Activated naive CD8-positive, alpha-beta T cell treated with anti-CD3 and anti-CD28 coated beads, Interleukin-2, amount 10 ng/mL, durations not matched to agents 7 days and 5 days (primary cell): ENCODE results near the gene FNDC3B. TPM values are rescaled to one million over a fixed set of nuclear protein-coding genes. Genes with fewer than 3 reads are reported as not detected.

Experiments used
- ATAC-seq: fragments of 150-1000 bp; cut with Tn5 transposase; one replicate; pipeline ENCODE4 v1.10.0; 2021; ENCODE audit warnings: low read depth, moderate library complexity
- POLR2A ChIA-PET: fragments of 350-600 bp; sonication (Branson Sonifier 250); formaldehyde crosslinking; loops from one replicate; lab custom pipeline; 2021; ENCODE audit warnings: antibody characterized with exemption; lab: Charles Lee
- DNase-seq: peaks from one replicate; pipeline ENCODE4 v3.0.0; 2021
- H3K27ac Mint-ChIP-seq: one replicate; pipeline ENCODE4 v1.8.0; 2022; ENCODE audit warnings: mild to moderate bottlenecking, mixed read lengths
- H3K27me3 Mint-ChIP-seq: one replicate; pipeline ENCODE4 v1.8.0; 2022; ENCODE audit warnings: mild to moderate bottlenecking, moderate library complexity, mixed read lengths
- H3K36me3 Mint-ChIP-seq: one replicate; pipeline ENCODE4 v1.8.0; 2021; ENCODE audit warnings: mild to moderate bottlenecking, mixed read lengths
- H3K4me1 Mint-ChIP-seq: one replicate; pipeline ENCODE4 v1.8.0; 2021; ENCODE audit warnings: mixed read lengths
- H3K4me3 Mint-ChIP-seq: one replicate; pipeline ENCODE4 v1.8.0; 2022; ENCODE audit warnings: mild to moderate bottlenecking, moderate library complexity, mixed read lengths
- H3K9me3 Mint-ChIP-seq: one replicate; pipeline ENCODE4 v1.8.0; 2021; ENCODE audit warnings: mixed read lengths
- total RNA-seq, 2 experiments: library from RNA; stranded (reverse); gene quantifications; one replicate each; pipeline ENCODE4 v1.2.3, GENCODE V29; 2021

The FNDC3B gene
- total RNA-seq, 2 experiments from 2014 or later = 15.8 to 16.3 TPM

DNA sequence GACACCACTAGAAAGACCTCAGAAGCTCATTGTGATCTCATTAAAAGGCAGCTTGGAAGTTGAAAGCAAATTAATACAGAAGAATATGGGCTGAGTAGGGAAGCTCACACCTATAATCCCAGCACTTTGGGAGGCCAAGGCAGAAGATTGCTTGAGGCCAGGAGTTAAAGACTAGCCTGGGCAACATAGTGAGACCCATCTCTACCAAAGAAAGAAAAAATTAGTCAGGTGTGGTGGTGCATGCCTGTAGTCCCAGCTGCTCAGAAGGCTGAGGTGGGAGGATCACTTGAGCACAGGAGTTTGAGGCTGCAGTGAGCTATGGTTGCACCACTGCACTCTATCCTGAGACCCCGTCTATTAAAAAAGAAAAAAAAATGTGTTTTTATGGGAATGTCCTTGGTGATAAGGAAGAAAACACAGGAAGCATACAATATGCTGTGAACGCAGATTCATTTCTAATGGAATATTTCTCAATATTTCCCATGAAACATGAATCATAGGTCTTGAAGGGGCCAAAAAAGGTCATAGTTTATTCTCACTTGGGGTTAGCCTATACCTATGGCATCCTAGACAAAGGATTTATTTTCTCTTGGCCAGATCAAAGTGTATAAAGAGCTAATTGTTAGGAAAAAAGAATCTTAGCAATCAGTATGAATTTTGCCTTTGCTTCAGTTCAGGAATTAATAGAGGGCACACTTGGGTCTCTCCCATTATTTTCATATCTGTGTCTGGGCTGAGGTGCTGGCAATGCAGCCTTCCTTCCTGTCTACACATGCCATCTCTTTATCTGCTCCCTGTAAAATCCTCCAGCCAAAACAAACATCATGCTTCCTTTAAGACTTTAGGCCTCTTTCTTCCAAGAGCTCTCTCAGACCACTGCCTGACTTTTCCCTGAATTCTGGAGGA, 98.2 kb downstream of the FNDC3B start:
- DNase-seq (no peak), ATAC-seq (peak; percentile 14)
- Mint-ChIP-seq H3K4me1 (peaks cover 42% of the 10 kb centered on the region), H3K4me3 (no peak overlapping the region), H3K27me3 (no peaks in the 10 kb centered on the region), H3K36me3 (peaks cover 13% of the 10 kb centered on the region), H3K27ac (no peak overlapping the region), H3K9me3 (peaks cover 1% of the 10 kb centered on the region)
- POLR2A ChIA-PET = interaction anchor here (0.6 kb wide), 1 partner anchor 26 kb away, joined by 4 read pairs; no protein-coding TSS in a partner anchor

DNA sequence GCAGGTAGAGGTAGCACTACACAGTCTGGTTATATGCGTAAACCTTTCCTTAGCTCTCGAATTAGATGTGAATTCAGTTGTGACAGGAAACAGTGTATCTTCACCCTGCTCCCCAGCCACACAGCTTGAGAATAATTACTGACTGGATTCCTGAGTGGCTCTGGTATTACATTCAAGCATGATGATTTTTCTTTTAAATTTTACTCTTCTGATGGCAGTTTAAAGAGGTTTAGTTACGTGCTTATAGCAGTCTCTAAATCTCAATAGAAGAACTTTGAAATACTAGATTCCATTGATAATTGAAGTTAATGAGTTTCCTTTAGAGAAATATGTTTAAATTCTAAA, 98.8 kb downstream of the FNDC3B start:
- Mint-ChIP-seq H3K4me1 (peaks cover 39% of the 10 kb centered on the region), H3K27ac (no peak overlapping the region), H3K36me3 (peaks cover 12% of the 10 kb centered on the region), H3K9me3 (peaks cover 1% of the 10 kb centered on the region), H3K4me3 (no peak overlapping the region), H3K27me3 (no peaks in the 10 kb centered on the region)
- ATAC-seq = peak; percentile 44
- POLR2A ChIA-PET = no interaction called here
- no peak for DNase-seq

DNA sequence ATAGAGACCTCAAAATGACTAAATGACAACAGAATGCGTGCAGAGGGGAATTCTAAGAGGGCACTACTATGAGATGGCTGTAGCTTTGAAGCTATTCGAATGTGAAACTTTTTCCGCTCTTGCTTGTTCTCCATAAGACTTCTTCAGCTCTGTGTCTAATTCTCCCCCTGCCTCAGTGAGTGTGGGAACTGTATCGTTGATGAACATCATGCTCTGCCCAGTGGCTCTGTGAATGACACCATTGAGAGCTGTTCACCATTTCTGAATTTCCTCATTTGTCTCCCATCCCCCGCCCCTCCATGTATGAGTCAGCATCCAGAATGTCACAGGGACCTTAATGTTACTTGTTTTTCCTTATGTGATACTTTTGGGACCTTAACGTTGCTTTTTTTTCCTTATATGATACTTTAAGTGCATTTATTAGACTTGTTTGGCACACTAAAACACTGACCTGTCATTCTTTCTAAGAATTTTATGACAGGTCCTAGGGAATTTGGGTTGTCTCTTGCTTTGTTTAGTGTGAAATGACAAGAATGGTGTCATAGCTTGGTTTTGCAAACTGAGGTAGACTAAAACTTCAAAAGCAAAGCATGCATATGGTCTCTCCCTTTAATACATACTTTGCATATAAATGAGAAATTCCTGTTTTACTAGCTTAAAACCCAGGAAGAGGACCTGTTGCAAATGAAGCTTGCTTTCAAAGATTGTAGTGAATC, 99.6 kb downstream of the FNDC3B start:
- Mint-ChIP-seq H3K27ac (no peak overlapping the region), H3K4me1 (peaks cover 32% of the 10 kb centered on the region), H3K9me3 (no peaks in the 10 kb centered on the region), H3K36me3 (peaks cover 10% of the 10 kb centered on the region), H3K4me3 (peak overlapping the region; percentile 43), H3K27me3 (no peaks in the 10 kb centered on the region)
- POLR2A ChIA-PET = no interaction called here
- no peak for ATAC-seq
- DNase-seq = no peak

- H3K27ac Mint-ChIP-seq = no peak overlapping the region
- POLR2A ChIA-PET = no interaction called here
Measured at GRCh38 chr3:172139528-172140276, 100.3 kb downstream of the FNDC3B start.

DNA sequence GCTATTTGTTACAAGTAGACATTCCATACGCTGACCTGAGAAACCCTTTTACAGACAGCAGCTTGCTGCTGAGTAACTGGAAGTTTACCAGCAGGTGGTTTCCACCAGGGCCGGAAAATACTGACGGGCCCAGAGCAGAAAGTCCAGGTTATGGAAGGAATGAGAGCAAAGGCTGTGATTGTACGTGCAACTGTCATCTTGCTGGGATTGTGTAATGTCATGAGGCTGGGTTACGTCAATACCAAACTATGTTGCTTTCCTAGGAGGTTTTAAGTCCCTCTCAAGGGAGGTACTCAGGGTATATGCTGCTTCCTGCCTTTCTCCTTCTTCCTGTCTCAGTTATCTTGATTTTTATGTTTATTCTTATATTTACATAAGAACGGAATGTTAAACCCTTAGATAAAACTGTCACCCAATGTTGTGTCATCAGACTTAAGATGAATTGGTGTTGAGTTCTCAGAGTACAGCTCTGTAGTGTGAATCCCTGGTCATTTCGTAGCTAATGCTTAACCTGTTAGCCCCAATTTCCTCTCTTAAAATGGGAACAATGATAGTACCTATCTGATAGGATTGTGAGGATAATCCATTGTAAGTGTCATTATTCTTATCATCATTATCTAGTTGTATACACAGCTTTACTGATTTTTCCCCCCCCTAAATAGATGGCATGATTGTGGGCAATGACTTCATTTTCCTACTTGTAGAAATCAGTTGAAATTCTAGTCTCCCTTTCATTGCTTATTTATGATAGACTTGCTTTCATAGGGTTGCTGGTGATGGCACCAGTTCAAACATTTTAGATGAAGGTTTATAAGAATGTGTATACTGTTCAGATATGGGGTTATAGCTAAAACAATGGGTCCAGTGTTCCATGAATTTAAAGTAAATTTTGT, 101.4 kb downstream of the FNDC3B start:
- H3K4me3 Mint-ChIP-seq = no peak overlapping the region
- no peak overlapping the region for H3K27ac Mint-ChIP-seq
- no peaks in the 10 kb centered on the region for H3K9me3 Mint-ChIP-seq
- H3K4me1 Mint-ChIP-seq = peaks cover 32% of the 10 kb centered on the region
- peaks cover 7% of the 10 kb centered on the region for H3K36me3 Mint-ChIP-seq
- DNase-seq = no peak
- POLR2A ChIA-PET = no interaction called here
- H3K27me3 Mint-ChIP-seq = no peaks in the 10 kb centered on the region
- ATAC-seq = no peak

More at GRCh38 chr3:172139528-172140276, 100.3 kb downstream of the FNDC3B start:
- H3K9me3 Mint-ChIP-seq = no peaks in the 10 kb centered on the region
- peaks cover 28% of the 10 kb centered on the region for H3K4me1 Mint-ChIP-seq
- ATAC-seq (no peak), DNase-seq (no peak)
- peaks cover 7% of the 10 kb centered on the region for H3K36me3 Mint-ChIP-seq
- H3K27me3 Mint-ChIP-seq = no peaks in the 10 kb centered on the region
- no peak overlapping the region for H3K4me3 Mint-ChIP-seq

GRCh38 chr3:172142051-172142863, 102.9 kb downstream of the FNDC3B start:
- peaks cover 27% of the 10 kb centered on the region for H3K4me1 Mint-ChIP-seq
- no peaks in the 10 kb centered on the region for H3K27me3 Mint-ChIP-seq
- DNase-seq = no peak
- H3K4me3 Mint-ChIP-seq = no peak overlapping the region
- H3K9me3 Mint-ChIP-seq = no peaks in the 10 kb centered on the region
- no peak overlapping the region for H3K27ac Mint-ChIP-seq
- H3K36me3 Mint-ChIP-seq = peaks cover 9% of the 10 kb centered on the region
- ATAC-seq = no peak
- POLR2A ChIA-PET = interaction anchor here (0.7 kb wide), 1 partner anchor 10 kb away, joined by 3 read pairs; no protein-coding TSS in a partner anchor

DNA sequence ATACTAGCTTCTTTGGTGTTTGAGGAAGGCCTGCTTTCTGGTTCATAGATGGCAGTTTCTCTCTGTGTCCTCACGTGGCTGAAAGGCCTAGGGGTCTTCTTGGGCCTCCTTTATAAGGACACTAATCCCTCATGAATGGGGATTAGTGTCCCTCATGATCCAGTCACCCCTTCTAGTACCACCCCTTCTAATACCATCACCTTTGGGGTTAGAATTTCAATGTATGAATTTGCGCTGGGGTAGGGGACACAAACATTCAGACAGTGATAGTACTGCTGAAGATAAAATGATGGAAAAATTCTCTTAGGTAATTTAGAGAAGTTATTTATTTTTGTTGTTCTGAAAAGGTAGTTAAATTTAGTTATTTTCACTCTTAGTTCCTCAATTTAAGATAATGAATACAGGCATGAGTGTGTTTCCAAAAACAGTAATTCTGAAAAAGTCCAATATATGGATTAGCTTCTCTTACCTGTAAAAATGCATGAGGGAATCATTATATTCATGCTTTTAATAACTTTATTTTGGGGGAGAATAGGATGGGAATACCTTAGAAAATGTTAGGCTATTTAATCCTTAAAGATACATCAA, 103.6 kb downstream of the FNDC3B start:
- Mint-ChIP-seq H3K9me3 (no peaks in the 10 kb centered on the region), H3K4me3 (no peak overlapping the region), H3K4me1 (peaks cover 22% of the 10 kb centered on the region), H3K27me3 (no peaks in the 10 kb centered on the region), H3K36me3 (peaks cover 9% of the 10 kb centered on the region), H3K27ac (no peak overlapping the region)
- POLR2A ChIA-PET = interaction anchor here (0.7 kb wide), 1 partner anchor 11 kb away, joined by 3 read pairs; no protein-coding TSS in a partner anchor
- ATAC-seq = no peak
- DNase-seq = no peak

DNA sequence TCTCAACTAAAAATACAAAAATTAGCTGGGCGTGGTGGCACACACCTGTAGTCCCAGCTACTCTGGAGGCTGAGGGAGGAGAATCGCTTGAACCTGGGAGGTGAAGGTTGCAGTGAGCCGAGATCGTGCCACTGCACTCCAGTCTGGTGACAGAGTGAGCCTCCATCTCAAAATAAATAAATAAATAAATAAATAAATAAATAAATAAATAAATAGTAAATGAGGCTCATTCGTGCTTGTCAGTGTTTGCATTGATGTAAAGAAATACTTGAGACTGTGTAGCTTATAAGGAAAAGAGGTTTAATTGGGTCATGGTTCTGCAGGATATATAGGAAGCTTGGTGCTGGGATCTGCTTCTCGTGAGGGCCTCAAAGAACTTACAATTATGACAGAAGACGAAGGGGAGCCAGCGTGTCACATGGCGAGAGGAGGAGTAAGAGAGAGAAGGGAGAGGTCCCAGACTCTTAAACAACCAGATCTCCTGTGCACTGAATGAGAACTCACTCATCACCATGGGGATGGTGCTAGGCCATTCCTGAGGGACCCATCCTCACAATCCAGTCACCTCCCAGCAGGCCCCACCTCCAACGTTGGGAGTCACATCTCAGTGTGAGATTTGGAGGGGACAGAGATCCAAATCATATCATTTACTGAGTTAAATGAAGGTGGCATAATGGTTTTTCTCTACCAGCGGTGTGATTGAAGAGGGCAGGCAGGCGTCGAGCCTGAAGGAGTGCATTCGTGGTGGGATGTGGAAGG, 104.5 kb downstream of the FNDC3B start:
- Mint-ChIP-seq H3K4me1 (peaks cover 20% of the 10 kb centered on the region), H3K36me3 (peaks cover 9% of the 10 kb centered on the region), H3K4me3 (no peak overlapping the region), H3K27me3 (no peaks in the 10 kb centered on the region), H3K9me3 (no peaks in the 10 kb centered on the region), H3K27ac (no peak overlapping the region)
- ATAC-seq = no peak
- DNase-seq = no peak
- POLR2A ChIA-PET = no interaction called here

- no peak for DNase-seq
- Mint-ChIP-seq H3K36me3 (peaks cover 7% of the 10 kb centered on the region), H3K27me3 (no peaks in the 10 kb centered on the region), H3K9me3 (no peaks in the 10 kb centered on the region), H3K4me1 (peaks cover 18% of the 10 kb centered on the region), H3K4me3 (no peak overlapping the region), H3K27ac (no peak overlapping the region)
- ATAC-seq = no peak
- POLR2A ChIA-PET = no interaction called here
Measured at GRCh38 chr3:172144601-172145000, 105.2 kb downstream of the FNDC3B start.

GRCh38 chr3:172145031-172145686, 105.8 kb downstream of the FNDC3B start:
- H3K4me1 Mint-ChIP-seq = peaks cover 18% of the 10 kb centered on the region
- POLR2A ChIA-PET = no interaction called here

DNA sequence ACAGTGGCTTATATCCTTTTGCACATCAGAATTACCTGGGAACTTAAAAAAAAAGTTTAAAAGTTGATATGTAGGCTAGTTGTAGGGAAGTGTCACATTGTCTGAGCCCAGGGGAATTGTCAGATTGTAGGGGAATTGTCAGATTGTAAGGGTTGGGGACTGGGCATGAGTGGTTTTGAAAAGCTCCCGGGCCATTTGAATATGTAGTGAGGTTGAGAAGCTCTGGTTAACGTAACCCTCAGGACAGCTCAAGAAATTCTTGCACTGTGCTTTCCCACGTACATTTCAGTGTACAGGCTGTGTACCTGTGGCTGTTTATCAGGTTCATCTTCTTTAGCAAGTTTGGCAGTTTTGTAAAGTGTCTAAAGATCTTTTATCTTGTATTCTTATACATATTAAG, 107.0 kb downstream of the FNDC3B start:
- POLR2A ChIA-PET = no interaction called here
- Mint-ChIP-seq H3K27ac (no peak overlapping the region), H3K9me3 (no peaks in the 10 kb centered on the region), H3K4me3 (no peak overlapping the region), H3K36me3 (peaks cover 6% of the 10 kb centered on the region), H3K4me1 (peaks cover 18% of the 10 kb centered on the region), H3K27me3 (no peaks in the 10 kb centered on the region)
- no peak for ATAC-seq
- no peak for DNase-seq

More at GRCh38 chr3:172145031-172145686, 105.8 kb downstream of the FNDC3B start:
- no peak for DNase-seq
- H3K9me3 Mint-ChIP-seq = no peaks in the 10 kb centered on the region
- H3K4me3 Mint-ChIP-seq = peak overlapping the region; percentile 45
- peak overlapping the region; percentile 64 for H3K27ac Mint-ChIP-seq
- H3K36me3 Mint-ChIP-seq = peaks cover 7% of the 10 kb centered on the region
- ATAC-seq = no peak
- H3K27me3 Mint-ChIP-seq = no peaks in the 10 kb centered on the region
